Measurements from ENCODE around the gene SPC24.
"Not testable (repeated sequence)": the region's sequence is repeated elsewhere in the genome, so short reads cannot be mapped to it uniquely, and the experiment has no call there.

The SPC24 gene

DNA sequence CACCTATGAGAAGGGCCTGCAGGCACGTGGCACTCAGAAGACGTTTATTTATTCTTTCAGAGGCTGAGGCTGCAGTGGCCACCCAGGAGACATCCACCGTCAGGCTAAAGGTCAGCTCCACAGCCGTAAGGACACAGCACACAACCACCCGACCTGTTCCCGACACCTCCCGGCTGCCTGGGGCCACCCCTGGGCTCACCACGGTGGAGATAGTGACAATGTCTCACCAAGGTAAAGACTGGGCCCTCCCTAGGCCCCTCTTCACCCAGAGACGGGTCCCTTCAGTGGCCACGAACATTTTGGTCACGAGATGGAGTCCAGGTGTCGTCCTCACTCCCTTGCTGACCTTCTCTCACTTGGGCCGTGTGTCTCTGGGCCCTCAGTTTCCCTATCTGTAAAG lies 32.5 kb downstream of the SPC24 start:
- no peak overlapping the region for H3K4me3 ChIP-seq (ENCODE audit: control insufficient read depth, low read depth, low read length)
- no peak for DNase-seq (ENCODE audit: low read depth)
- TF ChIP-seq, protein P1, sequence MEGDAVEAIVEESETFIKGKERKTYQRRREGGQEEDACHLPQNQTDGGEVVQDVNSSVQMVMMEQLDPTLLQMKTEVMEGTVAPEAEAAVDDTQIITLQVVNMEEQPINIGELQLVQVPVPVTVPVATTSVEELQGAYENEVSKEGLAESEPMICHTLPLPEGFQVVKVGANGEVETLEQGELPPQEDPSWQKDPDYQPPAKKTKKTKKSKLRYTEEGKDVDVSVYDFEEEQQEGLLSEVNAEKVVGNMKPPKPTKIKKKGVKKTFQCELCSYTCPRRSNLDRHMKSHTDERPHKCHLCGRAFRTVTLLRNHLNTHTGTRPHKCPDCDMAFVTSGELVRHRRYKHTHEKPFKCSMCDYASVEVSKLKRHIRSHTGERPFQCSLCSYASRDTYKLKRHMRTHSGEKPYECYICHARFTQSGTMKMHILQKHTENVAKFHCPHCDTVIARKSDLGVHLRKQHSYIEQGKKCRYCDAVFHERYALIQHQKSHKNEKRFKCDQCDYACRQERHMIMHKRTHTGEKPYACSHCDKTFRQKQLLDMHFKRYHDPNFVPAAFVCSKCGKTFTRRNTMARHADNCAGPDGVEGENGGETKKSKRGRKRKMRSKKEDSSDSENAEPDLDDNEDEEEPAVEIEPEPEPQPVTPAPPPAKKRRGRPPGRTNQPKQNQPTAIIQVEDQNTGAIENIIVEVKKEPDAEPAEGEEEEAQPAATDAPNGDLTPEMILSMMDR (IDR thresholded peaks at IDR 0.05; ENCODE audit: control insufficient read depth, insufficient read depth, low read depth, low read length, missing control alignments), result no peak

DNA sequence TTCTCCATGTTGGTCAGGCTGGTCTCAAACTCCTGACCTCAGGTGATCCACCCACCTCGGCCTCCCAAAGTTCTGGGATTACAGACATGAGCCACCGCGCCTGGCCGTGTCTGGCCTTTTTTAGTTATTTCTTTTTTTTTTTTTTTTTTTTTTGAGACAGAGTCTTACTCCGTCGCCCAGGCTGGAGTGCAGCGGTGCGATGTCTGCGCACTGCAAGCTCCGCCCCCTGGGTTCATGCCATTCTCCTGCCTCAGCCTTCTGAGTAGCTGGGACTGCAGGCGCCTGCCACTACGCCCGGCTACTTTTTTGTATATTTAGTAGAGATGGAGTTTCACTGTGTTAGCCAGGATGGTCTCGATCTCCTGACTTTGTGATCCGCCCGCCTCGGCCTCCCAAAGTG lies 33.6 kb downstream of the SPC24 start:
- not testable (repeated sequence) for H3K4me3 ChIP-seq (ENCODE audit: control insufficient read depth, low read depth, low read length); DNase-seq (ENCODE audit: low read depth)

GRCh38 chr19:11116507-11116906 lies 39.1 kb downstream of the SPC24 start:
- DNase-seq (ENCODE audit: low read depth), result no peak
- TF ChIP-seq, protein P1 (IDR thresholded peaks at IDR 0.05; ENCODE audit: control insufficient read depth, insufficient read depth, low read depth, low read length, missing control alignments), result no peak
- H3K4me3 ChIP-seq (ENCODE audit: control insufficient read depth, low read depth, low read length), result no peak overlapping the region

DNA sequence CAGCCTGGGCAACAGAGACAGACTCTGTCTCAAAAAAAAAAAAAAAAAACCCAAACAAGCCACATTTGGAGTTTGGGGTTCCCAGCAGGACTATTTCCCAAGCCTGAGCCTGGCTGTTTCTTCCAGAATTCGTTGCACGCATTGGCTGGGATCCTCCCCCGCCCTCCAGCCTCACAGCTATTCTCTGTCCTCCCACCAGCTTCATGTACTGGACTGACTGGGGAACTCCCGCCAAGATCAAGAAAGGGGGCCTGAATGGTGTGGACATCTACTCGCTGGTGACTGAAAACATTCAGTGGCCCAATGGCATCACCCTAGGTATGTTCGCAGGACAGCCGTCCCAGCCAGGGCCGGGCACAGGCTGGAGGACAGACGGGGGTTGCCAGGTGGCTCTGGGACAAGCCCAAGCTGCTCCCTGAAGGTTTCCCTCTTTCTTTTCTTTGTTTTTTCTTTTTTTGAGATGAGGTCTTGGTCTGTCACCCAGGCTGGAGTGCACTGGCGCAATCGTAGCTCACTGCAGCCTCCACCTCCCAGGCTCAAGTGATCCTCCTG lies 39.6 kb downstream of the SPC24 start:
- no peak overlapping the region for H3K4me3 ChIP-seq (ENCODE audit: control insufficient read depth, low read depth, low read length)
- TF ChIP-seq, protein P1 (IDR thresholded peaks at IDR 0.05; ENCODE audit: control insufficient read depth, insufficient read depth, low read depth, low read length, missing control alignments), result no peak
- no peak for DNase-seq (ENCODE audit: low read depth)

GRCh38 chr19:11115042-11115441 lies 40.5 kb downstream of the SPC24 start:
- no peak for DNase-seq (ENCODE audit: low read depth)
- TF ChIP-seq, protein P1 (IDR thresholded peaks at IDR 0.05; ENCODE audit: control insufficient read depth, insufficient read depth, low read depth, low read length, missing control alignments), result no peak
- H3K4me3 ChIP-seq (ENCODE audit: control insufficient read depth, low read depth, low read length), result no peak overlapping the region

DNA sequence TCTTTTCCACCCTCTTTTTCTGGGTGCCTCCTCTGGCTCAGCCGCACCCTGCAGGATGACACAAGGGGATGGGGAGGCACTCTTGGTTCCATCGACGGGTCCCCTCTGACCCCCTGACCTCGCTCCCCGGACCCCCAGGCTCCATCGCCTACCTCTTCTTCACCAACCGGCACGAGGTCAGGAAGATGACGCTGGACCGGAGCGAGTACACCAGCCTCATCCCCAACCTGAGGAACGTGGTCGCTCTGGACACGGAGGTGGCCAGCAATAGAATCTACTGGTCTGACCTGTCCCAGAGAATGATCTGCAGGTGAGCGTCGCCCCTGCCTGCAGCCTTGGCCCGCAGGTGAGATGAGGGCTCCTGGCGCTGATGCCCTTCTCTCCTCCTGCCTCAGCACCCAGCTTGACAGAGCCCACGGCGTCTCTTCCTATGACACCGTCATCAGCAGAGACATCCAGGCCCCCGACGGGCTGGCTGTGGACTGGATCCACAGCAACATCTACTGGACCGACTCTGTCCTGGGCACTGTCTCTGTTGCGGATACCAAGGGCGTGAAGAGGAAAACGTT lies 42.4 kb downstream of the SPC24 start:
- TF ChIP-seq, protein P1 (IDR thresholded peaks at IDR 0.05; ENCODE audit: control insufficient read depth, insufficient read depth, low read depth, low read length, missing control alignments), result no peak
- H3K4me3 ChIP-seq (ENCODE audit: control insufficient read depth, low read depth, low read length), result no peak overlapping the region
- no peak for DNase-seq (ENCODE audit: low read depth)

- no peak overlapping the region for H3K4me3 ChIP-seq (ENCODE audit: control insufficient read depth, low read depth, low read length)
- TF ChIP-seq, protein P1 (IDR thresholded peaks at IDR 0.05; ENCODE audit: control insufficient read depth, insufficient read depth, low read depth, low read length, missing control alignments), result no peak
- no peak for DNase-seq (ENCODE audit: low read depth)
These were observed 43.8 kb downstream of the SPC24 start for GRCh38 chr19:11111771-11112144.

Data from AG09309 (cell line).